Stimulated activated naive B cell treated with anti-CD40 and anti-IgM and Interleukin-4, amounts not matched to agents 10 μg/mL and 1 μg/mL and 100 μg/mL, for 72 hours (primary cell): Measurements from ENCODE around the gene NMT1.

Experiments
- ATAC-seq, 2 donors: fragments of 150-1000 bp; cut with Tn5 transposase; replicated peaks; 2 replicates each; pipeline ENCODE4 v1.10.0; 2021; ENCODE audit warnings: moderate library complexity in 1 of 2
- DNase-seq: peaks from one replicate; pipeline ENCODE4 v3.0.0; 2021
- H3K27ac Mint-ChIP-seq: one replicate; pipeline ENCODE4 v1.8.0; 2022; ENCODE audit warnings: mild to moderate bottlenecking, mixed read lengths
- H3K27me3 Mint-ChIP-seq, 2 donors: one replicate each; pipeline ENCODE4 v1.8.0; 2022; ENCODE audit warnings: mixed read lengths in 2 of 2
- H3K36me3 Mint-ChIP-seq, 2 donors: one replicate each; pipeline ENCODE4 v1.8.0; 2022; ENCODE audit warnings: mixed read lengths in 2 of 2, mild to moderate bottlenecking in 1 of 2
- H3K4me1 Mint-ChIP-seq, 2 donors: one replicate each; pipeline ENCODE4 v1.8.0; 2022; ENCODE audit warnings: mixed read lengths in 2 of 2, mild to moderate bottlenecking in 1 of 2
- H3K4me3 Mint-ChIP-seq, 2 donors: one replicate each; pipeline ENCODE4 v1.8.0; 2022; ENCODE audit warnings: mild to moderate bottlenecking in 2 of 2, mixed read lengths in 2 of 2, moderate library complexity in 1 of 2
- H3K9me3 Mint-ChIP-seq, 2 donors: one replicate each; pipeline ENCODE4 v1.8.0; 2022; ENCODE audit warnings: mixed read lengths in 2 of 2, mild to moderate bottlenecking in 1 of 2

Gene NMT1

DNA sequence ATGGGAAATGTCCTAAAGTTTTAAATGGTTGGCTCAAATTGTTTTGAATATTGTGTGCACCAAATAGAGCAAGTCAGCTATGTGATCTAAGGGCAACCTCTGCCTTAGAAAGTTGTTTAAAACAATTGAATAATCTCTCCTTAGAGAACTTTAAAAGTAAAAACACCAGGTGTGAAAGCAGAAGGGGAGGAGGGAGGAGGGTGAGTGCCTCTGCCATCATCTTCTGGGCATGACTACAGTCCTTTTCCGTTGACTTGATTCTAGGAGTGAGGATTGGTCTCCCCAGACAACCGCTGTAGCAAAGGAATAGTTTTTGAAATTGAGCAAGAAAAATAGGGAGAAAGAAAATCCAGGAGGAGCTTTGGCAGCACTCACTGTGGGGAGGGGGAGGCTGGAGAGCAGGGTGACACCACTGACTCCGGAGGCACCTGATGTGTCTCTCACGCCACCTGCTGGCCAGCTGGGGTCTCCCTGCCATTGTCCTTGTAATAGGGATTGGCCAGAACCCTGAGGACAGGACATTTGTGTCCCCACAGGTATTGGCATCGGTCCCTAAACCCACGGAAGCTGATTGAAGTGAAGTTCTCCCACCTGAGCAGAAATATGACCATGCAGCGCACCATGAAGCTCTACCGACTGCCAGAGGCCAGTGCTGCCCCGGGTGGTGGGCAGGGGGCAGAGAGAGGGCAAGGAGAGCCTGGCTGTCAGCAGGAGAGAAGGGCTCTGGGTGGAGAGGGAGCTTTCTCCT is 37.9 kb downstream of the NMT1 start:
- ATAC-seq (peak; percentile 95 to 97), DNase-seq (peak; percentile 67)
- Mint-ChIP-seq H3K4me1 (peaks cover 15 to 19% of the 10 kb centered on the region in 2 donors), H3K4me3 (no peak overlapping the region), H3K27me3 (no peaks in the 10 kb centered on the region), H3K9me3 (no peaks in the 10 kb centered on the region), H3K27ac (peak overlapping the region; percentile 81), H3K36me3 (peaks cover 55 to 58% of the 10 kb centered on the region in 2 donors)

DNA sequence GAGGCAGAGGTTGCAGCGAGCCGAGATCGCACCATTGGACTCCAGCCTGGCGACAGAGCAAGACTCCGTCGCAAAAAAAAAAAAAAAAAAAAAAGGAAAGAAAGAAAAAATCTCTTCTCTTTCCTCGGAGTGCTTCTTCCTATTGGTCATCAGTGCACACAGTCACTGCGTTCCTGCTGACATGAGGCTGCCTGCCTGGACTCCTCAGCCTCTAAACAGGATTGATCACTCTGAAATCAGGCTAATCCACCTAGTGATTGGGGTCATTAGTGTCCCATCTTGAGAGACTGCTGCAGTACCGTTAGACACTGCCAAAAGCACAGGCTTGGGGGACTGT is 40.4 kb downstream of the NMT1 start:
- Mint-ChIP-seq H3K27me3 (no peaks in the 10 kb centered on the region), H3K4me1 (peaks cover 9 to 14% of the 10 kb centered on the region in 2 donors), H3K4me3 (no peak overlapping the region), H3K36me3 (peaks cover 47 to 55% of the 10 kb centered on the region in 2 donors), H3K27ac (peak overlapping the region; percentile 75), H3K9me3 (no peaks in the 10 kb centered on the region)
- ATAC-seq (no peak), DNase-seq (no peak)

DNA sequence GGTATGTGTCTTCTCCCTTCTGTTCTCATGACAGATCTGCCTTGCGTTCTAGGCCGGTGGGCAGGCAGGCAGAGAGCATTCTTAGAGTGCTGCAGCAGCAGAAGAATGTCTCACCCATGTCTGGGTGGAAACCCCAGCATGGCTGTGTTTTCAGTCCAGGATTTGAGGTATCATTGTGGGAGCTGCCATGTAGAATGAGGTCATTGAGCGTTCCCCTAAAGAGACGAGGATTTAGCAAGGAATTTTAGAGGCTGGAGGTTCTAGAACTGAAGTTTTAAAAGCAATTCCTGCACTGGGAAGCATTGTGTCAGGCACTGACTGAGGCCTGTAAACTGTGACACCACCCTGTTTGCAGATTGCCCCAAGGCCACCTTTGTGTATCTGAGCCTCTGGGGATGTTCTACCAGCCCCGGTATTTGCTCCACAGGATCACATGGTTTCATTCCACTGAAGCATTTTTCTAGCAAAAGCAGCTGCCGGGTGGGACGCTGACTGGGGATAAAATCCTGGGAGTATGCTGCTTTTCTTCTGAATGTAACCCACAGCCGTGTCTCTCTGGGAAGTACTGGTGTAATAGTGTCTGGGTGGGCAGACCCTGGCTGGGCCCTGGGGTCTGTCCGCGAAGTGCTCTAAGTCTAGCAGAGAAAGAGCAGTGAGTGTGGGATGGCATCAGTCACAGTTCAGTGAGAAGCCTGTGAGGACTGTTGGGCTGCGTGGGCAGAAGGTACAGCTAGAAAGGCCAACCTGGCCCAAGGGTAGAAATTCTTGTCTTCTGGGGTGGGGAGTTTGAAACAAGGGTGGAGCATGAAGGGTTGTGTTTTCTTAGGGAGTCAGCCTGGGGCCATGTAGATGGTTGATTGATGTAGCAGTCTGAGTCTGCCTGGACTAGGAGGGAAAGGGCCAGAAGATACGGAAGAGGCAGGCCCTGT is 41.0 kb downstream of the NMT1 start:
- H3K4me3 Mint-ChIP-seq = no peak overlapping the region
- peak overlapping the region; percentile 84 for H3K27ac Mint-ChIP-seq
- no peaks in the 10 kb centered on the region for H3K27me3 Mint-ChIP-seq
- H3K4me1 Mint-ChIP-seq = peaks cover 8 to 14% of the 10 kb centered on the region in 2 donors
- DNase-seq (no peak), ATAC-seq (no peak)
- peaks cover 49 to 56% of the 10 kb centered on the region in 2 donors for H3K36me3 Mint-ChIP-seq
- H3K9me3 Mint-ChIP-seq = no peaks in the 10 kb centered on the region

DNA sequence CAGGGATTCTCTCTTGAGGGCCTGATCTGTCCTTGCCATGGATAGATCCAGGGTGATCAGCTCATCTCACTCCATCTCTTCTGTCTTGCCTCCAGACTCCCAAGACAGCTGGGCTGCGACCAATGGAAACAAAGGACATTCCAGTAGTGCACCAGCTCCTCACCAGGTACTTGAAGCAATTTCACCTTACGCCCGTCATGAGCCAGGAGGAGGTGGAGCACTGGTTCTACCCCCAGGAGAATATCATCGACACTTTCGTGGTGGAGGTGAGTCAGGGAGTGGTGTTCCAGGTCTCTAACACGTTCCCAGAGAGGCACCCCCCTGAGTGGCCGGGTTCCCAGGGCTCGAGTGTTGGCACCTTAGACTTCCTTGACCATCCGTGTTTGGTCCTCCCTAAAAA is 41.7 kb downstream of the NMT1 start:
- Mint-ChIP-seq H3K4me1 (peaks cover 8 to 12% of the 10 kb centered on the region in 2 donors), H3K36me3 (peaks cover 45 to 52% of the 10 kb centered on the region in 2 donors), H3K27ac (no peak overlapping the region), H3K4me3 (no peak overlapping the region), H3K27me3 (no peaks in the 10 kb centered on the region), H3K9me3 (no peaks in the 10 kb centered on the region)
- DNase-seq (no peak), ATAC-seq (no peak)

DNA sequence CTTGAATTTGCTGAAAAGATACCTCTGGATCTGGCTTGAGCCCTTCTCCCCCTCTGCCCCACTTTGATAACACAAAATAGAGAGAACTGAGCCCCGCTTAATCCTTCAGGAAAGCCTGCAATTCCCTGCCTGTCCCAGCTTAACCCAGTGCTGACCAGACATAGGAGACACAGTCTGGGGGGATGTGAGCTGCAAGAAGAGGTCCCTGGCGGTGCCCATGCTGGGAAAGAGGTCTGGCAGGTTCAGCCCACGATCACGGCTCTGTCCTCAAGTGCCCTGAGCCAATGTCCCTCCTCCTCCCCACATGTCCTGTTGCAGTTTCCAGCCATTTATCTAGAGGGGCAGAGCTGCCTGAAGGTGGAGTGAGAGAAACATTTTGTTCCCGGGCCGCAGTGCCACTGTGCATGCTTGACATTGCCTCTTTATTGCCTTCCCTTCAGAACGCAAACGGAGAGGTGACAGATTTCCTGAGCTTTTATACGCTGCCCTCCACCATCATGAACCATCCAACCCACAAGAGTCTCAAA is 42.2 kb downstream of the NMT1 start:
- Mint-ChIP-seq H3K9me3 (no peaks in the 10 kb centered on the region), H3K4me3 (no peak overlapping the region), H3K36me3 (peaks cover 44 to 53% of the 10 kb centered on the region in 2 donors), H3K27me3 (no peaks in the 10 kb centered on the region), H3K27ac (no peak overlapping the region), H3K4me1 (peaks cover 8 to 10% of the 10 kb centered on the region in 2 donors)
- ATAC-seq = no peak
- no peak for DNase-seq

DNA sequence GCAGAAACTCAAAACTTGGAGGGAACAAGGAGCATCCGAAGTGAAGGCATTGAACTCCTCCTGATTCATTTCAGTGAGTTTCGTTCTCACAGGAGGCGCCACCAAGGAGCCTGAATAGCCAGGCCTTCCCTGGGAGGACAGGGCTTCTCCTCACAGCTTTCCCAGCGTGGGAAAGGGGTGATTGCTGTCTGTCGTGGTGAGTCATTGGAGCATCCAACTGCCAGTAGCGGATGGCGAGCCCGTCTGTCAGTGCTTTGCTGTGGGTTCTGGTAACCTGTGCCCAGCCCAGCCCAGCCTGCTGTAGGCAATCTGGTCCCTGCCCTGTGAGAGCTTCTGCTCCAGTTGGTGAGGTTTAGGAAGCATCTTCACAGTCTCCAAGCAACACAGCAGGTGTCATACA is 42.9 kb downstream of the NMT1 start:
- H3K4me3 Mint-ChIP-seq = no peak overlapping the region
- H3K27me3 Mint-ChIP-seq = no peaks in the 10 kb centered on the region
- no peaks in the 10 kb centered on the region for H3K9me3 Mint-ChIP-seq

DNA sequence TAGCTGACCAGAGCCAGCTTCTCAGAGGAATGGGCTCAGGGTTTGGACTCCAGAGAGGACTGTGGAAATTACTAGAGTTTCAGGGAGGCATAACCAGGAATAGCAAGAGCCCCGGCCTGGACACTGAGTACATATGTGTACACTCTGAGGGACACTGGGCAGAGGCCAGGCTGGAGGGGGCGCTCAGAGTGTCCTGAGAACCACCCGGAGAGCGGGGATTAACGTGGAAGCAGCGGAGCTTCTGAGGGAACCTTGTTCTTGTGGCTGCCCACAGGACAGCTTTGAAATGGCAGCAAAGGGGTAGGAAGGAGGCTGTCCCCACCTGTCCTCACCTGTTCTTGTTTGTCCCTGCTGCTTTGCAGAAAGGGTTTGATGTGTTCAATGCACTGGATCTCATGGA is 43.4 kb downstream of the NMT1 start:
- peak overlapping the region; percentile 63 for H3K27ac Mint-ChIP-seq
- H3K4me3 Mint-ChIP-seq = no peak overlapping the region
- DNase-seq = no peak
- H3K9me3 Mint-ChIP-seq = no peaks in the 10 kb centered on the region
- peaks cover 38 to 55% of the 10 kb centered on the region in 2 donors for H3K36me3 Mint-ChIP-seq
- ATAC-seq = no peak
- no peaks in the 10 kb centered on the region for H3K27me3 Mint-ChIP-seq
- peaks cover 0 to 5% of the 10 kb centered on the region in 2 donors for H3K4me1 Mint-ChIP-seq

More for the DNA sequence above, 42.9 kb downstream of the NMT1 start:
- DNase-seq = no peak
- Mint-ChIP-seq H3K4me1 (peaks cover 4 to 8% of the 10 kb centered on the region in 2 donors), H3K36me3 (peaks cover 40 to 55% of the 10 kb centered on the region in 2 donors), H3K27ac (peak overlapping the region; percentile 63)
- ATAC-seq = no peak

DNA sequence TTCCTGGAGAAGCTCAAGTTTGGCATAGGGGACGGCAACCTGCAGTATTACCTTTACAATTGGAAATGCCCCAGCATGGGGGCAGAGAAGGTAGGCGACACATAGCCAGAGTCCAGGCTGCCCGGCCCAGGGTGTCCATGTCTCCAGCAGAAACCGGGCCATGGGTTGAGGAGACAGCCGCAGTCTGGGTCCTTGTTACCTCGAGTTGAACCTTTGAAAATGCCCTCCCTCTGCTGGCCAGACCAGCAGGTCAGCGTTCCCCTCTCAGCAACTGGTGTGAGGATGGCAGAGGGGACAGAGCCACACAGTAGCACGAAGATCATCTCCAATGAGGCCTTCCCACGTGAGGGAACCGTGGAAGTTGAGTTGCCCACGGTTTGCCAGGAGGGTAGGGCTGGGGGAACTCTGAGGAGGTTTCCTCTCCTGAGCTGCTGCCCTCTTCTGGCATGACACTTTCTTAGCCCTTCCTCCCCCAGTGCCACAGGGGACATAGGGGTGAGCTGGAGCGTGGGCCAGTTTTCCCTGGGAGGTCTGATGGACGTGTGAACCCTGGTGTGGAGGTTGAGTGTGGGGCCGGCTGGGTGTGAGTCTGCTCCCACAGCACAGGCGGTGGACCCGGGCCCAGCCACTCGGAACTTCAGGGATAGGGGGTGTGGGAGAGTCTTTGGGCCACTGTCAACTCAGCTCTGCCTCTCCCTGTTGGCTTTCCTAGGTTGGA is 43.9 kb downstream of the NMT1 start:
- no peak overlapping the region for H3K4me3 Mint-ChIP-seq
- H3K27ac Mint-ChIP-seq = no peak overlapping the region
- DNase-seq = no peak
- peaks cover 40 to 55% of the 10 kb centered on the region in 2 donors for H3K36me3 Mint-ChIP-seq
- no peak for ATAC-seq
- no peaks in the 10 kb centered on the region for H3K9me3 Mint-ChIP-seq
- H3K27me3 Mint-ChIP-seq = no peaks in the 10 kb centered on the region
- H3K4me1 Mint-ChIP-seq = peaks cover 0 to 5% of the 10 kb centered on the region in 2 donors

DNA sequence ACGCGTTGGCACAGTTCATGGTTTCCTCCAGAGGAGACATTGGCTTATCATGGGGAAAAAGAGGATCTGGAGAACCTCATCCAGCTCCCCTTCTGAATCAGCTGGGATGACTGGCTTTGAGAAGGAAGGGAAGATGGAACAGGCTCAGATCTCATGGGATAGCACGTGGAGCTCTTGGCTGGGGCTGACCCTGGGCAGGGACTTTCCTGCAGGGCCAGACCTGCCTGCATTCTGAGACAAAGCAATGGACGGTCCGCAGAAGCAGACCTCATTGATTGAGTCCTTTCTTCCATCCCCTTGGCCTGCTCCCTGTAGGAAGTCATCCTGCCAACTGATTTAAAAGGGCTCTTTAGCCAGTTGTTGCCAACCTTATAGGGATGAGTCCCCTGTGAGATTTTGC is 45.0 kb downstream of the NMT1 start:
- H3K9me3 Mint-ChIP-seq = no peaks in the 10 kb centered on the region
- no peaks in the 10 kb centered on the region for H3K27me3 Mint-ChIP-seq
- peaks cover 40 to 55% of the 10 kb centered on the region in 2 donors for H3K36me3 Mint-ChIP-seq
- no peak for DNase-seq
- peaks cover 3 to 6% of the 10 kb centered on the region in 2 donors for H3K4me1 Mint-ChIP-seq
- no peak overlapping the region for H3K4me3 Mint-ChIP-seq
- no peak for ATAC-seq
- no peak overlapping the region for H3K27ac Mint-ChIP-seq

DNA sequence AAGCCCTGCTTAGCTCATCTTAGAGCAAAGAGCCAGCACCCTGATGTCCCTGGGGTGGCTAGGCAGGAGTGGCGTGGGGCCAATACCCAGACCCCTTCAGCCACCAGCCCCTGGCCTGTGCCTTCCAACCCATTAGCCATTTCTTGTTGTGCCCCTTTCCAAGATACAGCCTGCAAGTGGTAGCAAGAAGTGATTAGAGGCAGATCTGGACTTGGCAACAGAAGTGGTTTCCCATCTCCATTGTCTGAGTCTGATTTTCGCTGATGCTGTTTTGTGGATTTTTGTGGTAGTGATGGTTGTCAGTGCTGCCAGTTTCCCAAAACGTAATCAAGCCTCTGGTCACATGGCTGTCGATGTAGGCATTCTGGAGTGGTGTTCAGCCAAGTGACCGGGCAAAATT is 45.5 kb downstream of the NMT1 start:
- Mint-ChIP-seq H3K4me3 (no peak overlapping the region), H3K9me3 (no peaks in the 10 kb centered on the region), H3K27ac (no peak overlapping the region), H3K4me1 (peaks cover 7 to 10% of the 10 kb centered on the region in 2 donors), H3K36me3 (peaks cover 39 to 55% of the 10 kb centered on the region in 2 donors), H3K27me3 (no peaks in the 10 kb centered on the region)
- DNase-seq (no peak), ATAC-seq (no peak)

DNA sequence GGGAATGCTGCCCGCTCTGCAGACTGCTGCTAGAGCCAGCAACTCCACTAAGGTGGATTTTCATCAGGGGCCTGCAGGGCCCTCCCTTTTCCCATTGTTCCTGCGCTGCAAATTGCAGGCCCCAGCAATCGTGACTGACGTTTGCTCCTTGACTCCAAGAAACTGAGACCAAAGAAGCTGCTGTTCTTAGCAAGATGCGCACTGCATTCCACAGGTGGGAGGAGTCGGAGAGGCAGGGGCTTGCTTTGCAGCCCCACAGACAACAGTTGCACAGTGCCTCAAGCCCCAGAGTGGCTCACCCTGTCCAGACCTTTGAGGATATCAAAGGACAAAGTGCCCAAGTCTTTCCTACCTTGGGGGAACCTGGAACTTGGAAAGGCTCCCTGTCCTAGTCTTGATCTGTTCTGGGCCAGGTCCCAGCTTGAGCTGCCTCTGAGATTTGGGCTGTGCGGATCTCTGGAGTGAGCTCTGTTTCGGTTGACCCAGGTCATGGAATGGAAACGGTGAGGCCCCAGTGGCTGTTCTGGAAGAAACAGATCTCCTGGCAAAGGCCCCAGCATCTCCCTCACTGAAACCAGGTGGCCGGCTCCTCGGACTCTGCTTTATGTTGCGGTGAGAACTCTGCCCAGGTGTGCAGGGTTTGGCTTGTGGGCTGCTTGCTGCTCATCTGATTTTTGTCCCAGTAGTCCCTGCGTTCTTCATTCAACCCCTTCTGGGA is 46.3 kb downstream of the NMT1 start:
- ATAC-seq (no peak), DNase-seq (no peak)
- no peaks in the 10 kb centered on the region for H3K27me3 Mint-ChIP-seq
- no peaks in the 10 kb centered on the region for H3K9me3 Mint-ChIP-seq
- no peak overlapping the region for H3K4me3 Mint-ChIP-seq
- peaks cover 32 to 46% of the 10 kb centered on the region in 2 donors for H3K36me3 Mint-ChIP-seq
- peaks cover 13 to 16% of the 10 kb centered on the region in 2 donors for H3K4me1 Mint-ChIP-seq
- no peak overlapping the region for H3K27ac Mint-ChIP-seq

DNA sequence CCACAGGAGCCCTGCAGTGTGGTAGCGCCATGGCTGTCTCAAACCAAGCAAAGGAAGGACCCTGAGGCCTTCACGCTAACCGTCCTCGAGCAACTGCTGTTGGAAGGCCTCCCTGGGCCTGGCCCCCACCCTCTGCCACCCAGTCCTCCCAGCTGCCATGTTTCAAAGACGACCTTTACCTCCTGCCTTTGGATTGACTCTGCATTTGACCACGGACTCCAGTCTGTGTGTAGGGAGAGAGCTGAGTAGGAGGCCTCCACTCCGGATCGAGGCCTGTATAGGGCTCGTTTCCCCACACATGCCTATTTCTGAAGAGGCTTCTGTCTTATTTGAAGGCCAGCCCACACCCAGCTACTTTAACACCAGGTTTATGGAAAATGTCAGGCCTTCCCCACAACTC is 46.9 kb downstream of the NMT1 start:
- Mint-ChIP-seq H3K4me1 (peaks cover 12 to 17% of the 10 kb centered on the region in 2 donors), H3K4me3 (no peak overlapping the region), H3K9me3 (no peaks in the 10 kb centered on the region), H3K27ac (peak overlapping the region; percentile 65), H3K27me3 (no peaks in the 10 kb centered on the region), H3K36me3 (peaks cover 27 to 40% of the 10 kb centered on the region in 2 donors)
- ATAC-seq (no peak), DNase-seq (no peak)

DNA sequence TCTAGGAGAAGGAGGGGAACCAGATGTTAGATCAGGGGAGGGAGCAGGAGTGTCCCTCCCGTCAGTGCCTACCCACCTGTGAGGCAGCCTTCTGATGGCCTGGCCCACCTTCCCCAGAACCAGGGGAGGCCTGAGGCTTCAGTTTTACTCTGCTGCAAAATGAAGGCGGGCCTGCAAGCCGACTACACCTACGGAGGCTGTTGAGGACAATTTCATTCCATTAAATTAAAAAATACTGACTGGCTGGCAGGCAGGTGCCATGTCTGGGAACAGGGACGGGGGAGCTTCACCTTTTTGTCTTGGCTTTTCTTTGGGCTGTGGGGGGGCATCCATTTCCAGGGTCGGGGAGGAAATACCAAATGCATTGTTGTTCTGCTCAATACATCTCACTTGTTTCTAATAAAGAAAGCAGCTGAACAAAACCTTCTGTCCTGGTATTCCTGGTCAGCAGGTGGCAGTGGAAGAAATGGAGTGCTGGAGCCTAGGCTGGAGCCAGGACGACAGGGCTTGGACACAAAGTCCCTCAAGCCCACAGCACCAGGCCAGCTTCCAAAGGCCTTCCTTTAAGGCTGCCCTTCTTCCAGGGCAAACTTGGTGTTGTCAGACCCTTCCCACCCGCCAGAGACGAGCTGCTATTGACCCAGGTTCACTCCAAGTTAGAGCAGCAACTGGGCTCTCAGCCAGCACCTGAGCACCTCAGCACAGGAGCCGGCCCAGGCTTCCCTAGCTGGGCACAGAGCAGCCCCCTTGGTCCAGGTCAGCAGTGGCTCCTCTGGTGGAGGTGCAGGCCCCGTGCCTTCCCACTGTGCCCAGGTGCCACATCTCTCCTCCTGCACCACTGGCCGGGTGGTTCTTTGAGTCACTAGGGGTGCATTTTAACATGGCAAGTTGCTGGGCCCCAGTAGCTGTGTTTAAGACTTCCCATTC is 47.7 kb downstream of the NMT1 start:
- Mint-ChIP-seq H3K4me3 (no peak overlapping the region), H3K27me3 (no peaks in the 10 kb centered on the region), H3K27ac (peak overlapping the region; percentile 65), H3K4me1 (peaks cover 12 to 17% of the 10 kb centered on the region in 2 donors), H3K36me3 (peaks cover 20 to 32% of the 10 kb centered on the region in 2 donors), H3K9me3 (no peaks in the 10 kb centered on the region)
- ATAC-seq = no peak
- DNase-seq = no peak
